Measurements from ENCODE around the gene BCAS1.
"Not testable (repeated sequence)": the region's sequence is repeated elsewhere in the genome, so short reads cannot be mapped to it uniquely, and the experiment has no call there.

The BCAS1 gene

DNA sequence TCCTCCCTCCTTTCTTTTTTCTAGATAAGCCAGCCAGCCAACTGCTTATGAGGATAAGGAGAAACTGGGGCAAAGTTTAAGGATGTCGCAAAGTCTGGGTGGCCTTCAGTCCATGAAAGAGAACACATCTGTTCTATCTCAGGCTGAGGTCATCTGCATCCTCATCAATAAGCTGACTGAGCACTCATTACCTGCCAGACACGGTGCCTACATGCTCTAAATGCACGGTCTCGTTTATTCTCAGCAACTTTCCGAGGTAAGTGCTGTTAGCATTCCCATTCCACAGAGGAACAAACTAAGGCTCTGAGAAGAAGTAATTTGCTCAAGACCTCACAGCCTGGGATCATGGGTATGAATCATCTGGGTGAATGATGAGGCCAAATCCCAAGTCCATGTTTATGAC, 133.1 kb downstream of the BCAS1 start:
- DNase-seq = no peak

DNA sequence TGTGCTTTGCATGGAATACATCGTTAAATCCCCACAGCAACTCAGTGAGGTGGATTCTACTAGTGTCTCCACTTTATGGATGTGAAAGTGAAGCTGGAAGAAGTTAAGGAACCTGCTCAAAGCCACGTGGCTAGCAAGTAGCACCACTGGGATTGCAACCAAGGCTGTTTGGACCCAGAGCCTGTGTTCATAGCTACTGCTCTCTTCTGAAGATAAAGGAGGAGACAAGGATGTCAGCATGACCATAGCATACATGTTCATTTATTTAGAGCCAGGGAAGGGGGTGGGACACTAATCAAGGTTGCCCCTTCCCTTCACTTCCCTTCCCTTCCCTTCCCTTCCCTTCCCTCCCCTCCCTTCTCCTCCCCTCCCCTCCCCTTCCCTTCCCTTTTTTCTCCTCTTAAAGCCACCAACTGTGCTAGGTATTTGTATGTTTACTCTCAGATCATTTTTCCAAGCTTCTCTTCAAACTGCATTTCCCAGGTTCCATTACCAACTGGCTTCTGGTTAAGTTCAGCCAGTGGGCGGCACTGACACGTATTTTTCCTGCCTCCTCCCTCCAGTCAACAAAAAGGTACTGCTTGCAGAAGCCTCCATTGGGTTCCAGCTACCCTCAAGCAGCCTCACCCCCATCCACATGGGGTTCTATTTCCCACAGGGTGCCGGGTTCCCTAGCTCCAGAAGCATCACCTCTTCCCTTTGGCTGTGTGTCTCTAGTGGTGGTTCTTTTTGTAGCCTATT, 134.9 kb downstream of the BCAS1 start:
- DNase-seq = no peak

DNA sequence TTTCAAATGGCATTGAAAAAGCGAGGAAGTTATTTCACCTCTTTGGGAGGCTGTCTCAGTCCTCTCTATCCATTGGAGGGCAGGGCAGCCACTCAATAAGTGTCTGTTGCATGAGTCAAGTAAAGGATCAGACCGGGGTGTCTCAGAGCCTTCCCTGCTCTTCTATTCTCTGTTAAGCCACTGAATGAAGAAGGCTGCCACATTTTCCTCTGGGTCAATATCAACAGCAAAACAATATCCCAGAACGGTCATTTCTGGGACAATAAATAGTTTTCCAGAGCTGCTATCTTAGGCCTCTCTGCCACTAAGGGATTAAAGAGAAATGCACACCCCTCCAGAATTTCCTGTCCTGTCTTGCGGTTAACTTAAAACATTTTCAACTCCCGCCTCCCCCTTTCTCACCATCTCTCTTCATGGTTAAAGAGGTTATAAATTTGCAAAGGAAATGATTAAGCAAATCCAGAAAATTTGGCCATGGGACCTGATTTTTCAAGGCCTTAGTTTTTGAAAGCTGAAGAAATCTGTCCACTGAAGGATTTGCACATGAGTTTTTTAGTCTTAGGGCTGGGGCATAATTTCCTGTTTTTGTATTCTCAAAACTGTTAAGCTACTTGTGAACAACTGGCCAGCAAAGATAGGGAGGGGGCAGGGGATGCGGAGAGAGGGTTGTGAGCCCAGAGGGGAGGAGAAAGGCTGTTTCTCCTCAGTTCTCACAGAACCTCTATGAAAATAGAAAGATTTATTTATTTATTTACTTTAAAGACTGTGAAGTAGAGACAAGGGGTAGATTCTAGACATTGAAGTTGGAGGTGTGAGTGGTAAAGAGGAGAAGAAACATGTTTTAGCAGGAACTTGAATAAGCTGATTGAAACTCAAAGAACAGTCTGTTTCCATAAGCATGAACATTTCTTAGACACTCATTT, 135.7 kb downstream of the BCAS1 start:
- DNase-seq = no peak

DNA sequence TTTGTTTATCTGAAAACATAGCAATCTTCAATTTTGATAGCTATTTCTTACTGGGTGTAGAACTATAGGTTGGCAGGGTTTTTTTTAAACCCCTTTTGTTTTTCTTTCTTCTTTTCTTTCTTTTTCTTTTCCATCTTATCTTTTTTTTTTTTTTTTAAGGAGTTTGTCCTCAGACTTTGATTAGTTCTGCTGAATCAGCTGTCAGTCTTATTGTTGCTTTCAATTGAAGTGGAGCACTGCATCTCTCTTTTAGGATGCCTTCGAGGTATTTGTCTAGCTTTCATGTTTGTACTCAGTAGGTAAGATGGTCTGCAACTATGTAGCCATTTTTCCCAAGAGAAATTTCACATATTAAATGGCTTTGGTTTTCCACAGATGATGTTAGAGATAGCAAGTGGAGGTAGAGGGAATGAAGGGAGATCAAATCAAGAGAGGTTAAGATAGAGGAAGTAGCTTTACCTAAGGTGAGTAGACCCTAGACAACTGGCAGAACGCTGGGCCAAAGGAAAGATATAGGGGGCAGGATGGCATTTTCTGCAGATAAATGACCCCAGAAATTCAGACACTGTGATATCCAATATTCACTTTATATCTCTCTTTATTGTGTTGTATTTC, 137.1 kb downstream of the BCAS1 start:
- DNase-seq = no peak

DNA sequence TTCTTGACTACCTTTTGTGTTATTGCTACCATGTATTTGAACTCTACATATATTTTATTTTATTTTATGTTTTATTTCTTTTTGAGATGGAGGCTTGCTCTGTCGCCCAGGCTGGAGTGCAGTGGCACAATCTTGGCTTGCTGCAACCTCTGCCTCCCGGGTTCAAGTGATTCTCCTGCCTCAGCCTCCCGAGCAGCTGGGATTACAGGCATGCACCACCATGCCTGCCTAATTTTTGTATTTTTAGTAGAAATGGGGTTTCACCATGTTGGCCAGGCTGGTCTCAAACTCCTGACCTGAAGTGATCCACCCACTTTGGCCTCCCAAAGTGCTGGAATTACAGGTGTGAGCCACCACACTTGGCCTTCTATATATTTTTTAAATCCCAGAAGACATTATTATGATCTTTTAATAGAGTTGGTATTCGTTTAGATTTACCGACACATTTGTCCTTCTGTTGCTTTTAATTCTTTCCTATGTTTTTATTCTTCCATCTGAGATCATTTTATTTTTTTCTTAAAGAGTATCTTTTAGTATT, 137.7 kb downstream of the BCAS1 start:
- DNase-seq = not testable (repeated sequence)

- no peak for DNase-seq
Measured at GRCh38 chr20:53931597-53931996, 138.8 kb downstream of the BCAS1 start.

DNA sequence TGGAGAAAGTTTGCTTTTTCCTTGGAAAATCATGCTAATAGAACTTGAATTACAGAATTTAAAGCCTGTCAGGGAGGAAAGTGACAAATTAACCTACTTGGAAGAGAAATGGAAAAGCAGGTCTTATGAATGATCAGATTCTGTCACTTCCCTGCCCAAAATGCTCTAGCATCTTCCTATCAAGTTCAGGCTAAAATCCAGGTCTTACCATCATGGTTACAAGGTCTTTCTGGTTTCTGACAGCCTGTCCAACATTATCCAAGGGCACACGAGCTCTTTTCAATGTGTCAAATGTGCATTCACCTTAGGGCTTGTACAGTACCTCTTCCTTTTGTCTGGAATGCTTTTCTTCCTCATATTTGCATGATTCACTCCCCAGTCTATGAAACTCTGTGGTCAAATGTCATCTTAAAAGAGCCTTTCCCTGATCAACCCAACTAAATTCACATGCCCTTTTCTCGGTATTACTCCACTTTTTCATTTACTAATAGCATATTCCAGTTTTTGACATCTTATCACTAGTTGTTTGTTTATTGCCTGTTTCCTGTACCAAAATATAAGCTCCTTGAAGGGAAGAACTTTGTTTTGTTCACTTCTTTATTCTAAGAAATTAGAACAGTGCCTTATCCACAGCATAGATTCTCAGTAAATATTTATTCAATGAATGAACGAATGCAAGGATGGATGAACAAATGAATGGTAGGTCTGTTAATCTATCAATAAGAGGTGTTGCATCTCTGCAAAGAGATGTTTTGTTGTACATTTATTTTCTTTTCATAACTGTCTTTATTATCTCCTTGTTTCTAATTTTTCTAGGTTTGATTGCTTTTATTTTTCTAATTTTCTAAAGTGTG, 139.5 kb downstream of the BCAS1 start:
- DNase-seq = no peak

GRCh38 chr20:53929974-53930650, 140.3 kb downstream of the BCAS1 start:
- DNase-seq = no peak

DNA sequence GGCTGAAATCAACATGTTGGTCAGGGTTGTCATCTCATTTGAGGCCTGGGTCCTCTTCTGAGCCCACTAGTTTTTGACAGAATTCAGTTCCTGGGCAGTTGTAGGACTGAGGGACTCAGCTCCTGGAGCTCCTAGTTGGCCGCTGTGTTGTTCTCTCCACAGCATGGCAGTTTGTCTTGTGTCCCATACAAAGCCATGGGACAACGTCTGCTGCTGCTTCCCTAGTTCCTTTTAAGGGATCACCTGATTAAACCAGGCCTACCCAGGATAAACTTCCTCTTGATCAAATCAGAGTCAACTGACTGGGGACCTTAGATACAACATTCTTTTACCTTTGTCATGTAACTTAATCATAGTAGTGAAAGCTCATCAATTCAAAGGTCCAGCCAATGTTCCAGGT, 141.0 kb downstream of the BCAS1 start:
- no peak for DNase-seq

- DNase-seq = no peak
Measured at GRCh38 chr20:53927990-53928389, 142.4 kb downstream of the BCAS1 start.

- DNase-seq = no peak
Measured at GRCh38 chr20:53926428-53927028, 143.9 kb downstream of the BCAS1 start.

DNA sequence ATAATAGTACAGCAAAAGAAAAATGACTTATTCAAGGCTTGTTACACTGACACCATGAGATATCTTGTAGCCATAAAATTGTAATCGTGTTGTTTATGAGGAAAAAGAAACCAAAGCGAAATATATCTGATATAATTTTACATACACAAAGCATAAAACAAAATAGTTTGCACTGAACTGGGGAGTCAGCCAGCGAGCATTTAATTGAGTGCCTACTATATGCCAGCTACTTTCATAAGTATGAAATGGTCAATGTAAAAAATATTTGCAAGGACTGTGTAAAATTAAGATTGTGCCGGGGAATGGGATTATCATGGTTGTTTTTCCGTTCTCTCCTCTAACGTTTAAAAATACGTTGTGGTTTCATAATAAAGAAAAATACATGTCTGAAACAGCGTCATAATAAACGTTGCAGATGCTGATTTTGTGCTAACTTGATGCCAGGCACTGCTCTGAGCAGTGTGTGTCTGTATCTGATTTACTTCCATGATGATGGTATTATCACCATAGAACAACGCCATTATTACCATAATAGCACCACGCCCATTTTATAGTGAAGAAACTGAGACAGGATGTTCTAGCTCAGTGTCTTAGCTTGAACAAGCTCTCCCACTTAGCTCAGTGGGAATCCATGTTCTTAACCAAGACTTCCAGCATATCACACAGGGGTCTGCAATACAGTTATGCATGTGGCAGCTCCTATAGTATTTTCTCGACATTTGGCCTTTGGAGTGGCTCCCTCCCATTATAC, 144.6 kb downstream of the BCAS1 start:
- DNase-seq = no peak

GRCh38 chr20:53923566-53924369, 146.6 kb downstream of the BCAS1 start:
- no peak for DNase-seq

DNA sequence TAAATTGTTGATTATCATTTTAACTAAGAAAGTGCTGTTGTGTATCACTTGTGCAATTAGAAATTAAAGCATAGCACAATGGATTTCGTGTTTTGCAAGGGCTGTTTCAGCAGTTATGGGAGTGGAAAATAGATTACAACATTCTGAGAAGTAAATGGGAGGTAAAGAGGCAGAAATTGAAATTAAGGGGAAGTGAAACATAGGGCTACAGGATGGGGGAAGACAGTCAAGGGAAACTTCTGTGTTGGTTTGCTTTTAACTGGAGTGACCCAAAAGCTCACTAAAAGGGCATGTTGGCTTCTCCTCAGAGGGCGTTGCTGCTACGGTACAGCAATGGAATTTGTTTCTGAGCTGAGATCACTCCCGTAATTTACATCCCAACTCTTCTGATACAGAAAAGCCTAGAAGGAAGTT, 147.5 kb downstream of the BCAS1 start:
- no peak for DNase-seq

DNA sequence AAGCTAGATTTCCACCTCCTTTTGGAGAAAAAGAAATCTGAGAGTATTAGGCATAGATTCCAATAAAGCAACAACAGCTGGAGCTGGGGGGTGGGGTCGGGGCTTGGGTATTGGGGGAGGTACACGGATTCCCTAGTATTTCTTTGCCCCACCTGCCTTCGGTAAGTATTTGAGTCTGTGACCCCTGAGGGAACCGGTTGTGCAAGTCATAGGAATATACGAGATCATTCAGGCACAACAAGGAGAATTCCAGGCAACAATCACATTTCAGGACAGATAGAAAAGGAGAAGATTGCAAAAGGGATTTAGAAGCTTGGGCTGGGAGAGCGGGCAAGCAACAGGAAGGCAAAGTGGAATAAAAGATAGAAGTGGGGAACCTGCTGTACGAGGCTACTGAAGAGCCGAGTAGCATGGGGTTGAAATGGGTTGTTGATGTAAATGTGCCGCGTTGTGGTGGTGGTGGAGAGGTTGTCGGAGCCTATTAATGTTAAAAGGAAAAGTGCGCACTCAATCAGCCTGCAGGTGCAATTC, 148.9 kb downstream of the BCAS1 start:
- DNase-seq = no peak

DNA sequence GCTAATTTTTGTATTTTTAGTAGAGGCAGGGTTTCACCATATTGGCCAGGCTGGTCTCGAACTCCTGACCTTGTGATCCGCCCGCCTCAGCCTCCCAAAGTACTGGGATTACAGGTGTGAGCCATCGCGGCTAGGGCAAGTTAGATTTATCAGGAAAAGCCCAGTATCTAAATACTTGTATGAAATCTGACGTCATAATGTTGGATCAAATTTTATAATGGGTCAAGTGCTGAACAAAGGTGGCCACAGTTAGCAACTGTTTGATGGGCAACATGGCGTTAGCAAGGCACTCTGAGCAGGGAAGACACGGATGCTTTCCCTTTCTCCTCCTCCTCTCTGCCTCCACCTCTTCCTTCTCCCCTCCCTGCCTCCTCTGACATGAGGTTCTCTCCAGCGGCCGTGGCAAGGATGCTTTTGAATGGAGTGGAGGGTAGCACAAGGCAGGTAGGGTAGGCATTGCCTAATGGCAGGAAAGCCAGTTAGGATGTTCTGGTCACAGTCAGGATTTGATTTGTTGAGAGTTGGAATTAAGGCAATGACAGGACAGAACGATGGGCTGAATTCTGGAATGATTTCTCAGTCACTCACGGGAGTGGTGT, 149.6 kb downstream of the BCAS1 start:
- no peak for DNase-seq

DNA sequence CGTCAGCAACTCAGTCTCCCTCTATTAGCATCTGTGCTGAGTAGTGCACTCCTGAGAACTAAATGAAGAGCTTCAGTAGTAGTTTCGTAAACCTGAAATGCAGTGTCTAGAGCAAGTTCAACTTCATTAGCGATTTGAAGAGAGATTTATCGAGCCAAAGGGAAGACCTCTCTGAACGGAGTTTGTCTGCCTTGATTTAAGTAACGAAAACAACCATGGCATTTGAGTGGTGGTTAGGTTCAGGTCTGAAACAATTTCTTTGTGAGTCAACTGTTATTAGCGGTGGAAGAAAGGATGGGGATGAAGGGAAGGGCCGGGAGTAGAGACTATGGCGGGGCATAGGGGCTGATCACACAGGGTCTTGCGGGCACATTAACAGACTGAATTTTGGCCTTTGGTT, 150.5 kb downstream of the BCAS1 start:
- no peak for DNase-seq

DNA sequence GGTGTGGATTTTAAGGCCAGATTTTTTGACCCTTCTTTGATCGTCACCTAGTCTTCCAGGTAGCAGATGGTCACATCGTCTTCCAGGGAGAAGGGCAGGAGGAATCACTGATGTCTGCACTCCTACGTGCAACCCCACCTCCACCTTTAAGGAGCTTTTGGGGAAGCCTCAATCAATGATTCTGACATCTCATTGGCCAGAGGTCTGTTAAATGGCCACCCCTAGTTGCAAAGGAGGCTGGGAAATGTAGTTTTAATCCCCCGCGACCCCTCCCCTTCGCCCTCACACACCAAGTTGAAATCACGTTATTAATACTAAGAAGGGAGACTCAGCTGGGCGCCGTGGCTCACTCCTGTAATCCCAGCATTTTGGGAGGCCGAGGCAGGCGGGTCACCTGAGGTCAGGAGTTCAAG, 151.4 kb downstream of the BCAS1 start:
- no peak for DNase-seq

DNA sequence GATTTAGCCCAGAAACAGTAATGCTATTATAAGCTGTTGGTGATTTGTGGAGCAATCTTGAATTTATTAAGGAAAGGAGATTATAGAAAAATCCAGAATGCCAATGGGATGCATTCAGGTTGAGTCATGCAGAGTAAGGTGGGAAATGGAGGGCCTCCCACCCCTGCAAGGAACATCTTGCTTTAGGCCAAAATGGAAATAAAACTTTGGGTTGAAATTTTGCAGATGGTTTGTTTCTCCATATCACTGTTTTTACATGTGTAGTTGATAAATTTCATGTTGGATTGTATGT, 152.4 kb downstream of the BCAS1 start:
- no peak for DNase-seq

Data from NCI-H2029 (cell line).